Natural killer cell treated with Interleukin-12 subunit alpha and Interleukin-12 subunit beta and Interleukin-15 and Interleukin-18, amount 100 ng/mL, for 72 hours (primary cell): Measurements from ENCODE around the gene TRAFD1. TPM values are rescaled to one million over a fixed set of nuclear protein-coding genes. Genes with fewer than 3 reads are reported as not detected.
"Not testable (repeated sequence)": the region's sequence is repeated elsewhere in the genome, so short reads cannot be mapped to it uniquely, and the experiment has no call there.

Source experiments
- ATAC-seq, 2 donors: fragments of 150-1000 bp; cut with Tn5 transposase in 1 of 2; sonication (Bioruptor Pico), chemical (Tn5 transposase) in 1 of 2; 2 replicates each; pipeline ENCODE4 v1.10.0; 2021
- DNase-seq: peaks from one replicate; pipeline ENCODE4 v3.0.0; 2022; ENCODE audit warnings: low spot score
- H3K27ac Mint-ChIP-seq, 2 donors: 1 replicate in 1 of 2; 2 replicates in 1 of 2; pipeline ENCODE4 v1.8.0; 2022; ENCODE audit warnings: mixed read lengths in 2 of 2, mild to moderate bottlenecking in 1 of 2, moderate library complexity in 1 of 2
- H3K27me3 Mint-ChIP-seq, 2 donors: 1 replicate in 1 of 2; 2 replicates in 1 of 2; pipeline ENCODE4 v1.8.0; 2022; ENCODE audit warnings: mixed read lengths in 2 of 2
- H3K36me3 Mint-ChIP-seq: one replicate; pipeline ENCODE4 v1.8.0; 2022; ENCODE audit warnings: mixed read lengths
- H3K4me1 Mint-ChIP-seq, 2 donors: 1 replicate in 1 of 2; 2 replicates in 1 of 2; pipeline ENCODE4 v1.8.0; 2022; ENCODE audit warnings: low read depth in 2 of 2, mixed read lengths in 2 of 2, mild to moderate bottlenecking in 1 of 2
- H3K4me3 Mint-ChIP-seq: one replicate; pipeline ENCODE4 v1.8.0; 2022; ENCODE audit warnings: mixed read lengths
- H3K9me3 Mint-ChIP-seq: 2 replicates; pipeline ENCODE4 v1.8.0; 2022; ENCODE audit warnings: mixed read lengths
- total RNA-seq, 2 donors: library from RNA; stranded (reverse); gene quantifications; one replicate each; pipeline ENCODE4 v1.2.3, GENCODE V29; 2022

The TRAFD1 gene
- total RNA-seq, 2 donors from 2014 or later, result 50.9 to 81.4 TPM

DNA sequence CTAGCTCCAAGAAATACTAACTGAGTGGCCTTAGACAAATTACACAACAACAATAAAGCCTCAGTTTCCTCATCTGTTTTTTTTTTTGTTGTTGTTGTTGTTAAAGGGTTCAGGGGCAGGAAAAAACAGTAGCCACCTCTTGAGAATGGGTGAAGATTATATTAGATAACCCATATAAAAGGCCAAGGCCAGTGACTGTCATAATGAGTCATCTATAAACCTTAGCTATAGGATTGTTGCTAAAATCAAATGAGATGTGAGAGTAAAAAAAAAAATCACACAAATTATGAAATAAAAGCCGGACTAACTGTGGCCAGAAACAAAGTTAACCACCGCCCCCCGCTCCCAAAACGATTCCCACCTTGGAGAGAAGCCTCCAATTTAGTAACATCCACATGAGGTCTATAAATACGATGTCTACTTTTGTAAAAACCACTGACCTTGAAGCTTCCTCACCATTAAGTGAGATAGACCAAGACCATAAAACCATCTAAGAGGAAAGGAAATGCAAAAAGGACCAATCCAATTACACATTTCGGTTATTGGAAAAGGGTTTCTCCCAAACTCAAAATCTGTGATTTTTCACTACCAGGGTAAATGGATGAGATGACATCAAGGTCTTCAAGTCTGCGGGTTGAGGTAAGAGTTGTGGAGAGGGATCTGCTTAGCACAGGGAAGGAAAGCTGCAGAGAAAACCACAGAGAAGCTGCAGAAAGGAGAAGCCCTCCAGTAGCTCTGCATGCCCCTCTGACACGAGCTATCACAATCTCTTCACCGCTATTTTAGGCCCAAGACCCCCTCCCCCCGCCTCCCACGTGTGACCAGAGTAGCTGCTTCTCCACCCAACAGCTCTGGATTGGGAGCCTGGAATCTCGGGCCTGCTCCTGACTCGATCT, 17.8 kb upstream of the TRAFD1 start:
- ATAC-seq, result peak; percentile 1
- Mint-ChIP-seq H3K36me3 (no peaks in the 10 kb centered on the region), H3K9me3 (no peaks in the 10 kb centered on the region), H3K4me1 (peaks cover 33 to 40% of the 10 kb centered on the region in 2 donors), H3K27me3 (no peaks in the 10 kb centered on the region), H3K4me3 (peak overlapping the region; percentile 95), H3K27ac (peak overlapping the region; percentile 98 to 100)
- DNase-seq, result no peak

DNA sequence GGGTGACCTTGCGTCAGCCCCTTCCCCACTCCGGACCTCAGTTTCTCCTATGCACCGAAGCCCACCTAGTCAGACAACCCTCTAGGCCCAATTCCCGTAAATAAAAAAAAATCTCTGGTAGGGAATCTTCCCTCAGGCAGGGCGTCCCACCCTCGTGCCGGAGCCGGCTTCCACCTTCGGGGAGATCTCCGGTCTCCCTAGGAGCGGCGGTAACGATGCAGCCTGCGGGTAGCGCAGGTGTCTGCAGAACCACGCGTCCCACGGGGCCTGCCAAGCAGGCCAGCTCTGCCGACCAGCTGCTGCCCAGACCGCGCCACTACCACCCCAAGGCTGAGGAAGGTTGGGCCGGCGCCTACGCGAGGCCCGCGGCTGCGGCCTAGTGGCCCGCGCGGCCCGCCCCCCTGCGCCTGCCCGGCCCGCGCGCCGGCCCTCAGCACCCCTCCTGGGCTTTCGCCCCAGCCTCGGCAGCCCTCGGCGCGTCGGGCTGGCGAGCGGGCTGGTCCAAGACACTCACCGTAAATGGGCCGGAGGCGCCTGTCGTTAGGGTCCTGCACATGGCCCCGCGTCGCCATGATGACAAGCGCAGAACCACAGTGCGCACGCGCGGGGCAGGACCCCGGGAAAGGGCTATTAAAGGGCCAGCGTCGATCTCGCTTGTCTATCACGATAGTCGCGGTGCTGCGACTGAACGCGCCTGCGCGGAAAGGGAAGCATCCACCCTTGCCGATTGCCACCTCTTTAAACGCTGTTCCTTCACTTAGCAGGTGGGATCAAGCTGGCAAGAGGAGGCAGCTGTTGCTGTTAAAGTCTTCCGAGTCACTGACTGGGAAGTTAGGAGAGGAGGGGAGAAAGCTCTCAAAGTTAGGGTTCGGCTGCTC, 16.9 kb upstream of the TRAFD1 start, which contains the start of gene NAA25:
NAA25 (minus strand) TSS at position 582 of the 878 bp plus-strand sequence; CDS start at position 572, 10 bp downstream.
- H3K27me3 Mint-ChIP-seq, result no peaks in the 10 kb centered on the region
- ATAC-seq (peak; percentile 92 to 95), DNase-seq (peak; percentile 93)
- H3K27ac Mint-ChIP-seq, result peak within 1 kb of the TSS; percentile 98 to 100
- H3K4me1 Mint-ChIP-seq, result peaks cover 32 to 39% of the 10 kb centered on the region in 2 donors
- peak within 1 kb of the TSS; percentile 95 for H3K4me3 Mint-ChIP-seq
- no peaks in the 10 kb centered on the region for H3K9me3 Mint-ChIP-seq
- no peaks in the 10 kb centered on the region for H3K36me3 Mint-ChIP-seq

DNA sequence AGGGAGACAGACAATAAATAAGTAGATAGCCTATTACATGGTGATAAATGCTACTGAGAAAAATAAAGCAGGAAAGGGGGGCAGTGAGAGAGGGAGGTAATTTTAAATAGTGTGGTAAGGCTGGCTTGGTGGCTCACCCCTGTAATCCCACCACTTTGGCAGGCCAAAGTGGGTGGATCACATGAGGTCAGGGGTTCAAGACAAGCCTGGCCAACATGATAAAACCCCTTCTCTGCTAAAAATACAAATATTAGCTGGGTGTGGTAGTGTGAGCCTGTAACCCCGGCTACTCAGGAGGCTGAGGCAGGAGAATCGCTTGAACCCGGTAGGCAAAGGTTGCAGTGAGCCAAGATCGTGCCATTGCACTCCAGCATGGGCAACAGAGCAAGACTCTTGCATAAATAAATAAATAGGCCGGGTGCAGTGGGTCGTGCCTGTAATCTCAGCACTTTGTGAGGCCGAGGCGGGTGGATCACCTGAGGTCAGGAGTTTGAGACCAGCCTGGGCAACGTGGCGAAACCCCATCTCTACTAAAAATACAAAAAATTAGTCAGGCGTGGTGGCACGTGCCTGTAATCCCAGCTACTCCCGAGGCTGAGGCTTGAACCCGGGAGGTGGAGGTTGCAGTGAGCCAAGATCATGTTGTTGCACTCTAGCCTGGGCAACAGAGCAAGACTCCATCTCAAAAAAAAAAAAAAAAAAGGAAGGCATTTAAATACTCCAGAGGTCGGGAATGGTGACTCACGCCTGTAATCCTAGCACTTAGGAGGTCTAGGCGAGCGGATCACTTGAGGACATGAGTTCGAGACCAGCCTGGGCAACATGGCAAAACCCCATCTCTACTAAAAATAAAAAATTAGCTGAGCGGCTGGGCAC, 14.3 kb upstream of the TRAFD1 start:
- not testable (repeated sequence) for H3K4me3 Mint-ChIP-seq, H3K27me3 Mint-ChIP-seq, H3K9me3 Mint-ChIP-seq, H3K36me3 Mint-ChIP-seq, ATAC-seq, DNase-seq
- Mint-ChIP-seq H3K27ac (peak overlapping the region; percentile 51 to 100), H3K4me1 (peaks cover 14 to 22% of the 10 kb centered on the region in 2 donors)

DNA sequence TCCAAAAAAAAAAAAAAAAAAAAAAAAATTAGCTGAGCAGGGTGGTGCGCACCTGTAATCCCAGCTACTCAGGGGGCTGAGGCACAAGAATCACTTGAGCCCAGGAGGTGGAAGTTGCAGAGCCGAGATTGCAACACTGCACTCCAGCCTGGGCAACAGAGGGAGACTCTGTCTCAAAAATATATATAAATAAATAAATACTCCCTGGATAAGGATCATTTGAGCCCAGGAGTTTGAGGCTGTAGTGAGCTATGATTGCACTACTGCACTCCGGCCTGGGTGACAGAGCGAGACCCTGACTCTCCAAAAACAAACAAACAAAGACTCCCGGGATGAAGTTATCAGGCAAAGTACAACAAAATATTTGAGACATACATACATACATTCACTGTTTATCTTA, 13.4 kb upstream of the TRAFD1 start:
- Mint-ChIP-seq H3K36me3 (no peaks in the 10 kb centered on the region), H3K27me3 (no peaks in the 10 kb centered on the region), H3K9me3 (no peaks in the 10 kb centered on the region), H3K27ac (no peak overlapping the region), H3K4me3 (no peak overlapping the region), H3K4me1 (peaks cover 14 to 22% of the 10 kb centered on the region in 2 donors)
- no peak for DNase-seq
- no peak for ATAC-seq

DNA sequence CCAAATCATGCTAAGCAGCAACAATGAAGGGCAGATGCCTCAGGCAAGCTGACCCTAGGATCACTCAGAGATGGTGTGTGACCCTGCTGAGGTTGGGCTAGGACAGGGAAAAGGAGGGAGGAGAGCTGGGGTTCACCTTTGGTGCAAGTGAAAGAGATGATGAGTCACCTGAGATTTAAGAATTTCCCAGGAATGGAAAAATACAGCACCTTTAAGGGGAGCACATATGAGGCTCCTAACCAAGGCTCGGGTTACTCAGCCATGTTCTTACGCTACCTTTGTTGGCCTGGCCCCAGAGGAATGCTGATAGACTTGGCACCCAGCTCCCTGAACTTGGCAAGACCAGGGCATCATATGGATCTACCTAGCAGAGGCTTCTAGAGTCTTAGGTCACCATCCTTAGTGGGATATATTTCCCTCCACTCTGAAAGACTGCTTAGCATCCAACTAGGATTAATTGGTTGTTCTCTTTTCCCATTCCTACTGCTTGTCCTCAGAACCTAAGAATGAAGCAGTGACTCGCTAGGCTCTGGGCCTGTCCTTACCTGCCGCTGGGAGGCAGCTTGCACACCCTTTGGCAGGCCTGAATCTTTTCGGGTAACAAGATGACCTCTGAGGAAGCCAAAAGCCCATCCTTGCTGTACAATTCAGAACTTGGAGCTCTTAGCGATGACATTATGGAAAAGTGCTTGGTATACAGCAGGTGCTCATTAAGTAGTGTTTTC, 12.8 kb upstream of the TRAFD1 start:
- DNase-seq (no peak), ATAC-seq (no peak)
- Mint-ChIP-seq H3K4me3 (no peak overlapping the region), H3K27me3 (no peaks in the 10 kb centered on the region), H3K27ac (peak overlapping the region in 1 of 2 donors; percentile 61), H3K9me3 (no peaks in the 10 kb centered on the region), H3K4me1 (peaks cover 9 to 19% of the 10 kb centered on the region in 2 donors), H3K36me3 (no peaks in the 10 kb centered on the region)

DNA sequence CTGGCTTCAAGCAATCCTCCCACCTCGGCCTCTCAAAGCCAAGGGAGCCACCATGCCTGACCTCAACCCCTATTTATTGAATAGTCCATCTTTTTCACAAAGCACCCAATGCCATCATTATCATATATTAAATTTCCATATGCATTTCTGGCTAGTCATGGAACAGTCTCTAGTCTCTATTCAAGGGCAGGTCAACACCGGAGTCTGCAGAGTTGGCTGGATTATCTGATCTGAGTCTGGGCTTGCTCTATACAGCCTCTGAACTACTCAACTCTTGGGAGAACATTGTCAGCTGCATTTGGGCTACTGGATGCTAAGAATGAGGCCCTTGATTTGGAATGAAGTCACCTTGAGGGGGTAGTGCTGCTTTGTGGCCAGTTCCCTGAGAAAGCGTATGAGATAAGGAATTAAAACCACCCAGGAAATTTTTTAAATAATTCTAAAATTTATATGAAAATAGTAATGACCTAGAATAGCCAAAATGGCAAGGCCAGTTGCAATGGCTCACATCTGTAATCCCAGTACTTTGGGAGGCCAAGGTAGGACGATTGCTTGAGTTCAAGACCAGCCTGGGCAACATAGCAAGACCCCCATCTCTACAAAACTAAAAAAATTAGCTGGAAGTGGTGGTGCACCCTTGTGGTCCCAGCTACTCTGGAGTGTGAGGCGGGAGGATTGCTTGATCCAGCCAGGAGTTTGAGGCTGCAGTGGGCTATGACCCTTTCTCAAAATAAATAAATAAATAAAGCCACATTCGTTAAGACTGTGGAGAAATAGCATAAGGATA, 9.9 kb upstream of the TRAFD1 start:
- no peak for ATAC-seq
- peaks cover 0 to 2% of the 10 kb centered on the region in 2 donors for H3K27me3 Mint-ChIP-seq
- H3K9me3 Mint-ChIP-seq, result no peaks in the 10 kb centered on the region
- no peak overlapping the region for H3K27ac Mint-ChIP-seq
- DNase-seq, result no peak
- peaks cover 4 to 11% of the 10 kb centered on the region in 2 donors for H3K4me1 Mint-ChIP-seq
- H3K36me3 Mint-ChIP-seq, result no peaks in the 10 kb centered on the region
- H3K4me3 Mint-ChIP-seq, result no peak overlapping the region

DNA sequence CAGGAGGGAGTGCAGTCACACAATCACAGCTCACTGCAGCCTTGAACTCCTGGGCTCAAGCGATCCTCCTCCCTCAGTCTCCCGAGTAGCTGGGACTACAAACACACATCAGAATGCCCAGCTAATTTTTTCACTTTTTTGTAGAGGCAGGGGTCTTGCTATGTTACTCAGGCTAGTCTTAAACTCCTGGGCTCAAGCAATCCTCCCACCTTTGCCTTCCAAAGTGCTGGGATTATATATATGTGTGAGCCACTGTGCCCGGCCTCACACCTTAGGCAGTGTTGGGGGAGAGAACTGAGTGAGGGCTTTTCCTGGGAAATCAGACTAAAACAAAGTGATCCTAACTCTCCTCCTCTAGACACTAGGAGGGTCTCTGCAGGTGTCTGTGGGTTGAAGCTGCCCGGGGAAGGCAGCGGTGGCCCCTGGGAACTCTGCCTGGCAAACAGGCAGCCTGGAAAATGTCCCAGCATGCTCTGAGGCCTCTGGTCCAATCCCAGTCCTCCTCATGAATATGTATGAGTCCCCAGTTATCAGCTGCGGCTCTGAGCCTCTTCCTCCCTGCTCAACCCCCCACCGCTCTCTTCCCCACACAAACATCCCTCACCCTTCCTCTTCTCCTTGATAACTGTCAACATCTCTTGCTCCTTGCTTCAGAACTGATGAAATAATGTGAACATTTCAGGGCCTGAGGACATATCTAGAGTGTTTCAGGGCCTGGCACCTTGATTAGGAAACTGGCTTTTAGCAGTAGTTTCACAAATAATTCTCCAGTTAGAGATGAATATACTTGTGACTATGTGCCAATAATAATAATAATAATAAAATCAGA, 8.9 kb upstream of the TRAFD1 start:
- Mint-ChIP-seq H3K27ac (peak overlapping the region; percentile 31 to 60), H3K4me3 (no peak overlapping the region), H3K9me3 (no peaks in the 10 kb centered on the region), H3K36me3 (no peaks in the 10 kb centered on the region), H3K4me1 (peaks cover 4 to 9% of the 10 kb centered on the region in 2 donors), H3K27me3 (peaks cover 0 to 6% of the 10 kb centered on the region in 2 donors)
- ATAC-seq (peak; percentile 72 to 84), DNase-seq (no peak)

DNA sequence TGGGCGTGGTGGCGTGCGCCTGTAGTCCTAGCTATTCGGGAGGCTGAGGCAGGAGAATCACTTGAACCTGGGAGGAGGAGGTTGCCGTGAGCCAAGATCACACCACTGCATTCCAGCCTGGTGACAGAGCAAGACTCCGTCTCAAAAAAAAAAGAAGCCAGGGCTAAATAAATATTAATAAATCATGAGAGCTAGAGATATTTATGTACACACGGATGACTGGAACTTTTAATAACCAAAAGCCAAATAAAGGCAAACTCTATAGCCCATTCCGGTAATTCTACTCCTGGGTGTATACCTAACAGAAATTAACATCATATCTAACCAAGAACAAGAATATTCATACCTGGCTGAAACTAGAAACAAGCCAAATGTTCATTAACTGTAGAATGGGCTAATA, 7.7 kb upstream of the TRAFD1 start:
- ATAC-seq, result no peak
- H3K36me3 Mint-ChIP-seq, result no peaks in the 10 kb centered on the region
- H3K27me3 Mint-ChIP-seq, result peaks cover 0 to 7% of the 10 kb centered on the region in 2 donors
- H3K27ac Mint-ChIP-seq, result no peak overlapping the region
- H3K4me3 Mint-ChIP-seq, result no peak overlapping the region
- no peaks in the 10 kb centered on the region for H3K9me3 Mint-ChIP-seq
- DNase-seq, result no peak
- peaks cover 4 to 9% of the 10 kb centered on the region in 2 donors for H3K4me1 Mint-ChIP-seq

DNA sequence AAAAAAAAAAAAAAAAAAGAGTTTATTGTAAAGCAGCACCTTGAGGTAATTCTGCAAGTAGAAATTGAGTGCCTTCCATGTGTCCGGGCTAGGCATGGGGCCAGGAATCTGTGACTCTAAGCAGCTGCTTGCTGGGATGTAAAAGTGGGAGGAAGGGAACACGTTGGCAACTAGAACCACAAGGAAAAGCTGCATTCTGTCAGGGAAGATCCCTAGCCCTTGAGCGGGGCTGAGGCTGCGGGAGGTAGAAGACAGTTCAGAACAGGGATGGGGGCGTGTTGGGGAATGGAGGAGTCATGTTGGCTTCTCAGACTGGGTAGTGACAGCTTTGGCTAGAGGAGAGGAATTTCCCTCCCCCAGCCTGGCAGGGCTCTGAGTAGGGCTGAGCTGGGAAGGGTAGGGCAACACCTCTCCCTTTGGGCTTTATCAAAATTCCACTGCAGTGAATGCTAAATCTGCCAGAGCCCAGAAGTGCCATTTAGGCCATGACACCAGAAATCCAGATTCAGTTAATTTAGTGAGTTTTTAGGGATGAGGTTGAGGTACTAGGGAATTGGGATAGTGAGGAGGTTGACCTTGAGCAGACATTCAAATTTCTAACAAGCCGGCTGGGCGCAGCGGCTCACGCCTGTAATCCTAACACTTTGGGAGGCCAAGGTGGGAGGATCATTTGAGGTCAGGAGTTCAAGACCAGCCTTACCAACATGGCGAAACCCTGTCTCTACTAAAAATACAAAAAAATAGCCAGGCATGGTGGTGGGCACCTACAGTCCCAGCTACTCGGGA, 3.4 kb upstream of the TRAFD1 start:
- Mint-ChIP-seq H3K27ac (peak overlapping the region in 1 of 2 donors; percentile 38), H3K27me3 (peaks cover 0 to 7% of the 10 kb centered on the region in 2 donors), H3K4me1 (peaks cover 6 to 9% of the 10 kb centered on the region in 2 donors), H3K36me3 (peaks cover 2% of the 10 kb centered on the region), H3K9me3 (no peaks in the 10 kb centered on the region), H3K4me3 (no peak overlapping the region)
- ATAC-seq (no peak), DNase-seq (no peak)

DNA sequence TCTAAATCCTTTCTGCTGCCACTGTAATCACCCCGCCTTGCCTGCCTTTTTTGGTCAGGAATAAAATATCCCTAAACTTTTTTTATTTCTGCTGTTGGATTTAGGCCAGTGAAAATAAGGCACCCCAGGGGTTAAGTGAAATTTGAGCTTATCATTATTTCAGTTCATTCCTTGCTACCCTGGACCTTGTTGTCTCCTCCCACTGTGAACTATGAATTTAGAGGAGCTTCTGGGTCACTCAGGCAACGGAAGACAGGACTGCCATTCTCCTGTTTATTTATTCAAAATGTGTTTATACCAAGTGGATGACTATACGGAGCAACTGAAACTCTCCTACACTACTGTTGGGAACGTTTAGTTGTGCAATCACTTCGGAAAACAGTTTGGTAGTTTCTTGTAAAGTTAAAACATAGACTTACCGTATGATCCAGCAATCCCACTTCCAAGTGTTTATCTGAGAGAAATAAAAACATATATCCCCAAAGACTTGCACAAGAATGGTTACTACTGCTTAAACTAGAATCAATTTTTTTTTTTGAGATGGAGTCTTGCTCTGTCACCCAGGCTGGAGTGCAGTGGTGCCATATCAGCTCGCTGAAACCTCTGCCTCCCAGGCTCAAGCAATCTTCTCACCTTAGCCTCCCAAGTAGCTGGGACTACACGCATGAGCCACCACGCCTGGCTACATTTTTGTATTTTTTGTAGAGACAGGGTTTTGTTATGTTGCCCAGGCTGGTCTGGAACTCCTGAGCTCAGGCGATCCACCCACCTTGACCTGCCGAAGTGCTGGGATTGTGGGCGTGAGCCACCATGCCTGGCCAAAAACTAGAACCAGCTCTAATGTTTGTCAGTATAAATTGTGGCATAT, 2.3 kb upstream of the TRAFD1 start:
- Mint-ChIP-seq H3K27me3 (peaks cover 0 to 7% of the 10 kb centered on the region in 2 donors), H3K27ac (no peak overlapping the region)

More for the DNA sequence above, 2.3 kb upstream of the TRAFD1 start:
- Mint-ChIP-seq H3K4me3 (no peak overlapping the region), H3K36me3 (peaks cover 6% of the 10 kb centered on the region), H3K4me1 (peaks cover 10 to 16% of the 10 kb centered on the region in 2 donors), H3K9me3 (no peaks in the 10 kb centered on the region)
- ATAC-seq (no peak), DNase-seq (no peak)
